GM10248 (cell line): ENCODE data around the gene NSD2.

ENCODE experiments used
- CTCF ChIA-PET: fragments of 300-600 bp; sonication (Branson Sonifier 250); formaldehyde crosslinking; extraction: SDS; loops from one replicate; lab custom pipeline; 2021; ENCODE audit warnings: antibody characterized with exemption; lab: Yijun Ruan, JAX
- POLR2A ChIA-PET: fragments of 350-650 bp; sonication (Branson Sonifier 250); formaldehyde crosslinking; extraction: SDS; loops from one replicate; lab custom pipeline; 2020; ENCODE audit warnings: antibody characterized with exemption; lab: Yijun Ruan, JAX
- DNase-seq: peaks from one replicate; pipeline ENCODE4 v3.0.0; 2012; ENCODE audit errors: extremely low spot score
- CTCF ChIP-seq: IDR thresholded peaks from 2 replicates; pipeline ENCODE4 v1.5.1; 2012; ENCODE audit warnings: mild to moderate bottlenecking, low read depth; ENCODE audit errors: extremely low read depth, missing control alignments, control extremely low read depth

NSD2 gene

GRCh38 chr4:1873291-1873690 lies 2.1 kb downstream of the NSD2 start:
- no peak for TF ChIP-seq CTCF
- POLR2A ChIA-PET, result no interaction called here
- CTCF ChIA-PET, result interaction anchor here (1.5 to 6.5 kb wide), 2 partner anchors 26 to 35 kb away, joined by 3 to 47 read pairs; no protein-coding TSS in a partner anchor
- DNase-seq, result no peak

GRCh38 chr4:1873776-1874175 lies 2.6 kb downstream of the NSD2 start:
- CTCF ChIA-PET, result interaction anchor here (6.5 kb wide), 1 partner anchor 25 kb away, joined by 47 read pairs; no protein-coding TSS in a partner anchor
- POLR2A ChIA-PET, result no interaction called here
- no peak for DNase-seq
- TF ChIP-seq CTCF, result no peak

GRCh38 chr4:1874201-1874600 lies 3.0 kb downstream of the NSD2 start:
- CTCF ChIA-PET, result interaction anchor here (1.2 to 6.5 kb wide), 4 partner anchors 13 to 25 kb away, joined by 5 to 47 read pairs (median 6); partner anchors contain the start of gene LETM1
- POLR2A ChIA-PET, result no interaction called here
- no peak for DNase-seq
- no peak for TF ChIP-seq CTCF

GRCh38 chr4:1879485-1879884 lies 8.3 kb downstream of the NSD2 start:
- no peak for TF ChIP-seq CTCF
- no peak for DNase-seq
- POLR2A ChIA-PET, result no interaction called here
- CTCF ChIA-PET, result interaction anchor here (6.5 kb wide), 1 partner anchor 20 kb away, joined by 47 read pairs; no protein-coding TSS in a partner anchor

GRCh38 chr4:1880332-1880731 lies 9.1 kb downstream of the NSD2 start:
- no peak for TF ChIP-seq CTCF
- ChIA-PET POLR2A (no interaction called here), CTCF (no interaction called here)
- DNase-seq, result no peak

- CTCF ChIA-PET, result interaction anchor here (0.9 to 9.5 kb wide), 5 partner anchors 17 to 189 kb away, joined by 3 to 116 read pairs (median 4); no protein-coding TSS in a partner anchor
- no peak for TF ChIP-seq CTCF
- DNase-seq, result no peak
- POLR2A ChIA-PET, result no interaction called here
These were observed 11.7 kb downstream of the NSD2 start for GRCh38 chr4:1882850-1883271.
